Endodermal cell (in vitro differentiated cells): ENCODE results near the gene LGALS4. TPM values are rescaled to one million over a fixed set of nuclear protein-coding genes. Genes with fewer than 3 reads are reported as not detected.
A peak's percentile ranks its signal among the peaks of the same experiment; 100 is the strongest.
"Not testable (repeated sequence)": the region's sequence is repeated elsewhere in the genome, so short reads cannot be mapped to it uniquely, and the experiment has no call there.

Source experiments
- DNase-seq: peaks from one replicate; pipeline ENCODE4 v3.0.0-alpha.2; 2017
- H3K27ac ChIP-seq: 2 replicates; pipeline ENCODE4 v1.5.1; 2013; ENCODE audit warnings: mild to moderate bottlenecking, low read depth, low read length, moderate library complexity
- H3K27me3 ChIP-seq: 2 replicates; pipeline ENCODE4 v1.6.1; 2013; ENCODE audit warnings: mild to moderate bottlenecking, low read length, moderate library complexity; ENCODE audit not compliant: insufficient read depth, control insufficient read depth, poor library complexity, severe bottlenecking
- H3K36me3 ChIP-seq: 2 replicates; pipeline ENCODE4 v1.7.0; 2013; ENCODE audit warnings: mild to moderate bottlenecking, low read length, moderate library complexity; ENCODE audit not compliant: control insufficient read depth, insufficient read depth
- H3K4me1 ChIP-seq: one replicate; pipeline ENCODE4 v1.7.0; 2013; ENCODE audit warnings: low read length; ENCODE audit not compliant: control insufficient read depth, insufficient read depth
- H3K4me3 ChIP-seq: 2 replicates; pipeline ENCODE4 v1.5.1; 2013; ENCODE audit warnings: mild to moderate bottlenecking, low read length, moderate library complexity
- H3K9ac ChIP-seq: 2 replicates; pipeline ENCODE4 v1.6.1; 2013; ENCODE audit warnings: mild to moderate bottlenecking, low read length, moderate library complexity; ENCODE audit not compliant: poor library complexity, severe bottlenecking; ENCODE audit errors: extremely low read depth
- H3K9me3 ChIP-seq: 2 replicates; pipeline ENCODE4 v1.6.1; 2013; ENCODE audit warnings: mild to moderate bottlenecking, low read length, moderate library complexity; ENCODE audit not compliant: control insufficient read depth
- H3K27ac Mint-ChIP-seq: 2 replicates; pipeline ENCODE4 v1.8.0; 2020; ENCODE audit warnings: mixed read lengths
- H3K27me3 Mint-ChIP-seq: 2 replicates; pipeline ENCODE4 v1.8.0; 2021; ENCODE audit warnings: mild to moderate bottlenecking, mixed read lengths; ENCODE audit not compliant: insufficient read depth
- H3K36me3 Mint-ChIP-seq: 2 replicates; pipeline ENCODE4 v1.8.0; 2020; ENCODE audit warnings: low read depth, mixed read lengths
- H3K4me1 Mint-ChIP-seq: 2 replicates; pipeline ENCODE4 v1.8.0; 2020; ENCODE audit warnings: mixed read lengths
- H3K4me3 Mint-ChIP-seq: 2 replicates; pipeline ENCODE4 v1.8.0; 2020; ENCODE audit warnings: mild to moderate bottlenecking, moderate library complexity, mixed read lengths
- H3K9me3 Mint-ChIP-seq: 2 replicates; pipeline ENCODE4 v1.8.0; 2020; ENCODE audit warnings: mild to moderate bottlenecking, mixed read lengths
- WGBS, 2 experiments: methylation state at CpG; one replicate each; pipeline versions ENCODE4 v1.1.5 to v1.1.7; 2013; ENCODE audit warnings: missing lambda C conversion rate in 2 of 2, mixed read lengths in 1 of 2; ENCODE audit not compliant: insufficient coverage in 1 of 2, insufficient read length in 1 of 2; 5-methylcytosine and 5-hydroxymethylcytosine counted together
- total RNA-seq, 2 donors: library from RNA; stranded (reverse); fragmentation: NEBNext Ultra II Directional in 1 of 2; extraction: Animal tissue kit (Norgen Biotek cat#: 25700) in 1 of 2; gene quantifications; 2 replicates in 1 of 2; 3 replicates in 1 of 2; pipeline ENCODE4 v1.2.1, GENCODE V29; 2021
- TF ChIP-seq, protein P1 (sequence below): fragments of 200-600 bp; sonication (generic); conservative IDR thresholded peaks from 2 replicates; pipeline ENCODE4 v1.5.0; 2021; ENCODE audit warnings: antibody characterized with exemption, mild to moderate bottlenecking

LGALS4 gene
- total RNA-seq, 2 donors from 2014 or later, result 0.49 to 0.84 TPM

DNA sequence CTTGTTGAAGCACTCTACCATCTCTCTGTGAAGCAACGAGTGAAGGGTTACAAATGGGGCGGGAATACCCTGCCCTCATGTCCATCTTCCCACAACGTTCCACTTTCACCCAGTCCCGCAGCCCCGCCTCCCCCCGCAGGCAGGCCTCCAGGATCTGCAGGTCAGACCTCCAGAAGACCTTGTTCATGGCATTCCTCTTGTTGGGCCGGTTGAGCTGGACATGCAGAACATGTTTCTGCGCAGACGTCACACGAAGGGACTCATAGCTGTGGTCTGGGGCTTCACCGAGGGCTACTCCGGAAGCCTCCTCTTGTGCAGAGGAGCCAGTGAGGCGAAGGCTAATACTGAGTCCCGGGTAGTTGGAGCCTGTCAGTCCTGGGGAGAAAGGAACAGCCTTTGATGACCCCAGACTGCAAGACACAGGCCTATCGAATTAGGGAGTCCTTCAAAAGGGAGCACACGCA, 18.4 kb upstream of the LGALS4 start:
- Histone ChIP-seq H3K27ac (peak overlapping the region; percentile 58), H3K4me1 (no peaks in the 10 kb centered on the region), H3K4me3 (peak overlapping the region; percentile 95), H3K9ac (peak overlapping the region; percentile 73), H3K36me3 (peaks cover 26% of the 10 kb centered on the region), H3K9me3 (no peaks in the 10 kb centered on the region), H3K27me3 (no peaks in the 10 kb centered on the region)
- Mint-ChIP-seq H3K36me3 (peaks cover 40% of the 10 kb centered on the region), H3K27me3 (no peaks in the 10 kb centered on the region), H3K4me3 (peak overlapping the region; percentile 79), H3K4me1 (peaks cover 6% of the 10 kb centered on the region), H3K27ac (peak overlapping the region; percentile 95), H3K9me3 (no peaks in the 10 kb centered on the region)
- 10 to 17% methylated on average over 9 to 16 of the region's 16 CpGs for WGBS, 2 experiments
- peak; percentile 74 for DNase-seq
- TF ChIP-seq, protein P1, sequence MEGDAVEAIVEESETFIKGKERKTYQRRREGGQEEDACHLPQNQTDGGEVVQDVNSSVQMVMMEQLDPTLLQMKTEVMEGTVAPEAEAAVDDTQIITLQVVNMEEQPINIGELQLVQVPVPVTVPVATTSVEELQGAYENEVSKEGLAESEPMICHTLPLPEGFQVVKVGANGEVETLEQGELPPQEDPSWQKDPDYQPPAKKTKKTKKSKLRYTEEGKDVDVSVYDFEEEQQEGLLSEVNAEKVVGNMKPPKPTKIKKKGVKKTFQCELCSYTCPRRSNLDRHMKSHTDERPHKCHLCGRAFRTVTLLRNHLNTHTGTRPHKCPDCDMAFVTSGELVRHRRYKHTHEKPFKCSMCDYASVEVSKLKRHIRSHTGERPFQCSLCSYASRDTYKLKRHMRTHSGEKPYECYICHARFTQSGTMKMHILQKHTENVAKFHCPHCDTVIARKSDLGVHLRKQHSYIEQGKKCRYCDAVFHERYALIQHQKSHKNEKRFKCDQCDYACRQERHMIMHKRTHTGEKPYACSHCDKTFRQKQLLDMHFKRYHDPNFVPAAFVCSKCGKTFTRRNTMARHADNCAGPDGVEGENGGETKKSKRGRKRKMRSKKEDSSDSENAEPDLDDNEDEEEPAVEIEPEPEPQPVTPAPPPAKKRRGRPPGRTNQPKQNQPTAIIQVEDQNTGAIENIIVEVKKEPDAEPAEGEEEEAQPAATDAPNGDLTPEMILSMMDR, result no peak

DNA sequence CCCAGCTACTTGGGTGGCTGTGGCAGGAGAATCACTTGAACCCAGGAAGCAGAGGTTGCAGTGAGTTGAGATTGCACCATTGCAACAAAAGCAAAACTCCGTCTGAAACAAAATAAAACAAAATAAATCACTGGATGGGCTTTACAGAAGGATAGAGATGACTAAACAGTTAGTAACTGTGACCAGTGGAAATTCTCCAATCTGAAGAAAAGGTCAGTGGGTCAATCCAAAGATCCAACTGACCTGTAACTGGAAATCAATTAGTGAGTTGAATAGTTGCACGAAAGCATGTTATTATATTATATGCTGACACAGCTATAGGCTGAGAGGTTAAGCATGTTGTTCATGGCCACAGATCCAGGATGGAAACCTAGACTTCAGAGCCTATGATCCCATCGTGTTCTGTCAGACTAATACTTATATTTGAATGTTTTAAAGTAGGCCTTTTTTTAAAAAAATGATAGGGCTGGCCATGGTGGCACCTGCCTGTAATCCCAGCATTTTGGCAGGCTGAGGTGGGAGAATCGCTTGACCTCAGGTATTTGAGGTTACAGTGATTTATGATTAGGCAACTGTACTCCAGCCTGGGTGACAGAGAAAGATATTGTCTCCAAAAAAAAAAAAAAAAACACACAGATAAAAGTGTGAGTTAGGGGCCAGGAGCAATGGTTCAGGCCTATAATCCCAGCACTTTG, 17.4 kb upstream of the LGALS4 start:
- 97 to 100% methylated on average over 3 to 4 of the region's 4 CpGs for WGBS, 2 experiments
- Histone ChIP-seq H3K9me3 (no peaks in the 10 kb centered on the region), H3K9ac (no peak overlapping the region), H3K4me3 (no peak overlapping the region), H3K4me1 (no peaks in the 10 kb centered on the region), H3K27ac (no peak overlapping the region), H3K36me3 (peaks cover 17% of the 10 kb centered on the region), H3K27me3 (no peaks in the 10 kb centered on the region)
- TF ChIP-seq, protein P1, result no peak
- peak overlapping the region; percentile 79 for H3K4me3 Mint-ChIP-seq
- no peak overlapping the region for H3K27ac Mint-ChIP-seq
- H3K27me3 Mint-ChIP-seq, result no peaks in the 10 kb centered on the region
- no peaks in the 10 kb centered on the region for H3K9me3 Mint-ChIP-seq
- H3K4me1 Mint-ChIP-seq, result peaks cover 11% of the 10 kb centered on the region
- no peak for DNase-seq
- H3K36me3 Mint-ChIP-seq, result peaks cover 37% of the 10 kb centered on the region

DNA sequence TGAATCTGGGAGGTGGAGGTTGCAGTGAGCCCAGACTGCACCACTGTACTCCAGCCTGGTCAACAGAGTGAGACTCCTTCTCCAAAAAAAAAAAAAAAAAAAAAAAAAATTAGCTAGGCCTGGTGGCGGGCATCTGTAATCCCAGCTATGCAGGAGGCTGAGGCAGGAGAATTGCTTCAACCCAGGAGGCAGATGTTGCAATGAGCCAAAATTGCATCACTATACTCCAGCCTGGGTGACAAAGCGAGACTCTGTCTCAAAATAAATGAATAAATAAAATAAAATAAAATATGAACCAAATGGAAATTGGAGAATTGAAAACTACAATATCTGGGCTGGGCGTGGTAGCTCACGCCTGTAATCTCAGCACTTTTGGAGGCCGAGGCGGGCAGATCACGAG, 16.5 kb upstream of the LGALS4 start:
- H3K27me3 ChIP-seq, H3K4me3 Mint-ChIP-seq, H3K9me3 ChIP-seq, H3K9ac ChIP-seq, H3K4me3 ChIP-seq, H3K9me3 Mint-ChIP-seq, H3K27me3 Mint-ChIP-seq, H3K4me1 ChIP-seq, H3K27ac Mint-ChIP-seq, DNase-seq, H3K27ac ChIP-seq: not testable (repeated sequence)
- H3K36me3 ChIP-seq, result peaks cover 17% of the 10 kb centered on the region
- WGBS, 2 experiments, result 95 to 100% methylated on average over 2 to 6 of the region's 7 CpGs
- peaks cover 21% of the 10 kb centered on the region for H3K4me1 Mint-ChIP-seq
- H3K36me3 Mint-ChIP-seq, result peaks cover 34% of the 10 kb centered on the region
